ENCODE data around the gene WDR59.

DNA sequence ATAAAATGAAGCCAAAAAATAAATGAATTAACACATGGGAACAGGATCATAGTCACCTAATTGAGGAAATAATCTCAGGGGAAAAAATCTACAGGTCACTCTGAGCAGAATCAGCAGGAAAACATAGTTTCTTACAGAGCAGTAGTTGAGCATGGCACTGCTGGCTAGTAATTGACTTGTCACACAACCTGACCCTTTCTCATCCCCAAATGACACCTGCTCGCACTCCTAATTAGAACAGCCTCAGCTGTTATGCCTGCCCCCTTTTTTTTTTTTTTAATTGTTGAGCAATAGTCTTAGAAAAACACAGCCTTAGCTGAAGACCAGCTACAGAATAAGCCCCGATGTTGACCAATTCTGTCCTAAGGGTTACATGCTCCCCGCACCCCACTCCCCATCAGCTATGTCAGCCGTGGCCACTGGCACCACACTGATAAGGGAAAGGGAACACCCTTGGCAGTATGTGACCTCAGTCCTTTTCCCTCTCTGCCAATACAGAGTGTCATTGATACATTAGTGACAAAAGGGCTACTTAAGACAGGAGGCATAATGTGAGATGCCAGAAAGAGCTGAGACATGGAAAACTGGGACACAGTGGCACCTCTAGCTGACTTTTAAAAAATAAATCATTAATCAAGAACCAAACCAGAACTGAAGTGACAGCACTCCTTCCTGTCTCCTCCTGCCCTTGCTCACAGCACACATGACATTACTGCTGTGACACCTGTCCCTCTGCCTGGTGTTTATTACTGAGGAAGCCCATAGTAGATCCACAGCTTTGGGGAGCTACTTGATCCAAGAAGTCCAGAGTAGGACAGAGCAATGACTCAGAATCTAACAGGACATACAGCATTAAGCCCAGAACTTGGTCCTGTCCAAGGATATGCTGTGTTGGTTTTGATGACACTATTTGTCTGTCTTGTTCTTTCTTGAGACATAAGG, 41.7 kb downstream of the WDR59 start:
- TF ChIP-seq, protein P1, sequence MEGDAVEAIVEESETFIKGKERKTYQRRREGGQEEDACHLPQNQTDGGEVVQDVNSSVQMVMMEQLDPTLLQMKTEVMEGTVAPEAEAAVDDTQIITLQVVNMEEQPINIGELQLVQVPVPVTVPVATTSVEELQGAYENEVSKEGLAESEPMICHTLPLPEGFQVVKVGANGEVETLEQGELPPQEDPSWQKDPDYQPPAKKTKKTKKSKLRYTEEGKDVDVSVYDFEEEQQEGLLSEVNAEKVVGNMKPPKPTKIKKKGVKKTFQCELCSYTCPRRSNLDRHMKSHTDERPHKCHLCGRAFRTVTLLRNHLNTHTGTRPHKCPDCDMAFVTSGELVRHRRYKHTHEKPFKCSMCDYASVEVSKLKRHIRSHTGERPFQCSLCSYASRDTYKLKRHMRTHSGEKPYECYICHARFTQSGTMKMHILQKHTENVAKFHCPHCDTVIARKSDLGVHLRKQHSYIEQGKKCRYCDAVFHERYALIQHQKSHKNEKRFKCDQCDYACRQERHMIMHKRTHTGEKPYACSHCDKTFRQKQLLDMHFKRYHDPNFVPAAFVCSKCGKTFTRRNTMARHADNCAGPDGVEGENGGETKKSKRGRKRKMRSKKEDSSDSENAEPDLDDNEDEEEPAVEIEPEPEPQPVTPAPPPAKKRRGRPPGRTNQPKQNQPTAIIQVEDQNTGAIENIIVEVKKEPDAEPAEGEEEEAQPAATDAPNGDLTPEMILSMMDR (conservative IDR thresholded peaks at IDR 0.05; ENCODE audit: low read length): no peak
- no peak for TF ChIP-seq EZH2phosphoT487 (IDR thresholded peaks at IDR 0.05; ENCODE audit: borderline replicate concordance, low read depth, low read length)
